NCI-H510A treated with DMSO at 0.1 percent for 48 hours (cell line): ENCODE data around the gene TAS2R40.
"Not testable (repeated sequence)": the region's sequence is repeated elsewhere in the genome, so short reads cannot be mapped to it uniquely, and the experiment has no call there.

Experiments
- DNase-seq: peaks from one replicate; lab custom pipeline; 2025; lab: John Stamatoyannopoulos, UW

Gene TAS2R40

DNA sequence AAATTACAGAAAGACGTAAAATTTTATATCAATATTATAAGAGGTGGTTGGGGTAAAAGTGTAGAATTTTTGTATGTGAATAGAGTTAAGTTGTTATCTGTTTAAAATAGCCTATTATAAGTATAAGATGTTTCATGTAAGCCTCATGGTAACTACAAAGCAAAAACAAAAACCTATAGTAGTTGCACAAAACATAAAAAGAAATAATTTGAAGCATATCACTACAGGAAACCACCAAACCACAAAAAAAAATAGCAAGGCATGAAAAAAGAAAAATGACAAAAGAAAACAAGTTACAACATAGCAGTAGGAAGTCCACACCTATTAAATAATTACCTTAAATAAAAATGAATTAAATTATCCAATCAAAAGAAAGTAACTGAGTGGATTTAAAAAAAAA lies 29.0 kb downstream of the TAS2R40 start:
- DNase-seq, result no peak

DNA sequence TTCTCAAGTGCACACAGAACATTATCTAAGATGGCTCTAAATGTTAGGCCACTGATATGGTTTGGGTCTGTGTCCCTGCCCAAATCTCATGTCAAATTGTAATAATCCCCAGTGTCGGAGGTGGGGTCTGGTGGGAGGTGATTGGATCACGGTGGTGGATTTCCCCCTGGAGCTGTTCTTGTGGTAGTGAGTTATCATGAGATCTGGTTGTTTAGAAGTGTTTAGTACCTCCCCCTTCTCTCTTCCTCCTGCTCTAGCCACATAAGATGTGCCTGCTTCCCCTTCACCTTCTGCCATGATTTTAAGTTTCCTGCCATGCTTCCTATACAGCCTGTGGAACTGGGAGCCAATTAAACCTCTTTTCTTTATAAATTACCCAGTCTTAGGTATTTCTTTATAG lies 30.2 kb downstream of the TAS2R40 start:
- DNase-seq, result no peak

DNA sequence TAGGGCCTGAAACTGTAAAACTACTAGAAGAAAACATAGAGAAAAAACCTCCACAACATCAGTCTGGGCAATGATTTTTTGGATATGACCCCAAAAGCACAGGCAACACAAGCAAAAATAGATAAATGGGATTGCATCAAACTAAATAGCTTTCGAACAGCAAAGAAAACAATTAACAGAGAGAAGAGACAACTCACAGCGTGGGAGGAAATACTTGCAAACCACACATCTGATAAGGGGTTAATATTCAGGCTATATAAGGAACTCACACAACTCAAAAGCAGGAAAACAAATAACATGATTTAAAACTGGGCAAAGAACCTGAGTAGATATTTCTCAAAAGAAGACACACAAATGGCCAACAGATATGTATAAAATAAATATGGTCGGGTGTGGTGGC lies 33.7 kb downstream of the TAS2R40 start:
- no peak for DNase-seq

DNA sequence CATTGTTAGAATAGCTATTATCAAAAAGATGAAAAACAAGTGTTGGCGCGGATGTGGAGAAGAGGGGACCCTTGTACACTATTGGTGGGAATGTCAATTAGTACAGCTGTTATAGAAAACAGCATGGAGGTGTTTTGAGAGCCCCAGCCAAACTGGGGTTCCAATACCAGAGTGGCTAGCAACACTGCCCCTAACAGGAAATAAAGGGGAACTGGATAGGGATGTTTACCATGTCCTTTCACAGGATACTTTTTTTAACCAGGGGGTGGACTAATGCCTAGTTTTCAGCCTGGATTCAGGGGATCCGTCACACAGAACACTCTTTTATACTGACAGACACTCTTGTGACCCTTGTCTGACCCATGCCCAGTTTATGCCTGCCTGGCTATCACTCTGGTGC lies 34.5 kb downstream of the TAS2R40 start:
- DNase-seq, result no peak

DNA sequence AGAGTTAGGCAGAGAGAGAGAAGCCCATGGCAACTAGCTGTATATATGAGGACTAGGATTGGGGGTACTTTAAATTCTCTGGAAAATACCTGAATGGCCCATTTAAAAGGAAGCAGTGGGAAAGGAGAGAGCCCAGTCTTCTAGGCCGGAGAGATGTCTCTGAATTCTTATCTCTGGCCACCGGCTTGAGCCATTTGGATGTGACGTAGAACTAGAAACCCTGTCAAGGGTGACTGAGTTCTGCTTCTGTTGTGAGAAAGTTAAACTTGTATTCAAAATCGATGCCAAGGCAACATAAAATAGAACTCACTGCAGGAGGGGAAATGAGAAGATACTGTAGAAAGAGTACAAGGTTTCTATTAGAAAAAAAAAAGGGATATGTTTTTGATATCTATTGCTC lies 35.1 kb downstream of the TAS2R40 start:
- DNase-seq, result no peak

DNA sequence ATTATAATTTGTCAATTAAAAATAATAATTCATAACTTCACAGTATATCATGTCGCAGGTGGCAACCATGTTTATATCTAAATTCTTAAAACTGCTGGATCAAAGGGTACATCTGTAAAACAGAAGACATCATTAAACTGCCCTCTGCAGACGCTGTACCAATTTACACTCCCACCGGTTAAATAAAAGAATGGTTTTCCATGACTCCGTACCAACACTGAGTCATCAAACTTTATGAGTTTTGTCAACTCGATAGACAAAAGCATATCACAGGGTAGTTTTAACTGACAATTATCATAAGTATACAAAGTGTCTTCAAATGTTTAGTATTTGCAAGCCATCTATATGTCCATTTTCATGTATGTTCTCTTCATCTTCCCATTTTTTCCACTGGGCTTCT lies 35.7 kb downstream of the TAS2R40 start:
- no peak for DNase-seq

DNA sequence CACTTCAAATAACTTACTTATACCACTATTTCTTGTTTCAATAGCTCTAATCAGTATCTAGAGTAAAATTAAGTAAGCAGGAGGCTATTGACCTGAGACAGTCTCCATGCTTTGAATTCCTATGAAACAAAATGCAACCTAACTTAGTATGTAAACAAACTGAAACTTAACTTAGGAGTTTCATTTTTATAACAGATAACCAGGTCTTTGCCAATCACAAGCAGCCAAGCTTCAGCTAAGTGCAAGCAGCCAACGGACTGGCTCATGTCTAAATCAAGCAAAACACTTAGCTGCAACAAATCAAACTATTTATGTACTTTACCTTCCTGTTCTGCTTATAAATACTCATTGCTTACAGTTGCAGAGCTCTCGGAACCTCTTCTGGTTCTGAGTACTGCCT lies 37.0 kb downstream of the TAS2R40 start:
- no peak for DNase-seq

DNA sequence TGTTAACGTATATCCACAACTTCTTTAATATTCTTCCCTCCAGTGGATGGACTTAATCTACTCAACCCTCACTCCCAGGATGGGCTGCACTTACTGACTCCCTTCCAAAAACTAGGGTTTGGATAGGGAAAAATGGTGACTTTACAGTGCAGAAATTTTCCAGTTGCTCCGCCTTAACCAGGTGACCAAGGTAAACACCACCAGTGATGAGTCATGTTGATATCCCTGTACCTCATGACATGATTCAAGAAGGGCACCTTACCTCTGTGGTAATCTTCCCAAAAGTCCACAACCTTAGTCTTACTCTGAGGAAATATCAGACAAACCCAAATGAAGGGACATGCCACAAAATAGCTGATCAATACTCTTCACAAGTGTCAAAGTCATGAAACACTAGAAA lies 37.9 kb downstream of the TAS2R40 start:
- DNase-seq, result no peak

DNA sequence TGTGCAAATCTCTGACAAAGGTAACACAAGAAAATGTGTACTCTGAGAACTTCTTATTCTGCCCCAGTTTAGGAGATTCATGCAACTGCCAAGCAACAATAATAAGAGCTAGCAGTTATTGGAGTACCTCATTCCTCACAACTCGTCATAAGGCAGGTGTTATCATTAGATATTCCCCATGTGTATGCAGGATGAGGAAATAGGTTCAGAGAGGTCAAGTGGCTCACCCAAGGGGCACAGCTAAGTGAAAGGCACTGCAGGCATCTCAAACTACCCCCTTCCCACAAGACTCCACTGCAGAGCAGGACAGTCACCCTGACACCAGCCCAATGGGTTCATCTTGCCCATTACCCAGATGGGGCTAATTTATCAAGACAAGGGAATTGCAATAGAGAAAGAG lies 40.1 kb downstream of the TAS2R40 start:
- DNase-seq, result no peak

DNA sequence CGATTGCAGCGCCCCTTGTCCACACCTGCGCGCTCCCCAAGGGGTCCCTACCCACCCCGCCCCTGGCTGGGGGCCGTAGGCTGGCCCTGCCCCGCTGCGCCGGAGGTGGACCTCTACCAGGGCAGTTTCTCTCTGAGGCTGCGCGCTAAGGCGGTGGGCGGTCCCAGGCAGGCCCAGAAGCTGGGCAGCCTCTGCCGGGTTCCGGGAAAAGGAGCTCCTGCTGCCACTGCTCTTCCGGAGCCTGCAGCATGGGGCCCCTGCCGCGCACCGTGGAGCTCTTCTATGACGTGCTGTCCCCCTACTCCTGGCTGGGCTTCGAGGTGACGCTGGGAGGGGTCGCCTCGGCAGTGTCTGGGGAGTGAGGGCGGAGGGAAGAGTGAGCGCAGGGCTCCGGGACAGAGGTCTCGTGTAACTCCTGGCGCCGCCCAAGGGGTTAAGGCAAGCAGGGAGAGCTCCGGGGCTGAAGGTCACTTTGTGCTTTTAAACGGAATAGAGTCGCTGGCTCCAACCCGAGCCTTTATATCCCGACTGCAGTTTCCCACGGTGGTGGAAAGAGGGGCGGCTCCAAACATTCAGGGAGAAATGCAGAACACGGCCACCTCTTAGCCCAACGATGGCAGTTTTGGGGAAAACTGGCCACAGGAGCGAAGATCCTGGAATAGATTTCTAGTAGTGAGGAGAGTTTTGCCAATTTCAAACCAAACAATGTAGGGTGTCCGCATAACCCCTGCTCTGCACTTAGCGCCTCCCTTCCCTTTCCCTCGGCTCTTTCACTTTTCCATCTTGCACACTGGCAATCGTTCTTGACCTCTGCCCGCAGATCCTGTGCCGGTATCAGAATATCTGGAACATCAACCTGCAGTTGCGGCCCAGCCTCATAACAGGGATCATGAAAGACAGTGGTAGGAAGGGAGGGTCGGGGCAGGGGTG lies 41.7 kb downstream of the TAS2R40 start, which contains the start of gene GSTK1:
TSS of gene GSTK1 (plus strand) at position 176 of the 930 bp plus-strand sequence. CDS start at position 249, 73 bp downstream.
- peak; percentile 50 for DNase-seq

DNA sequence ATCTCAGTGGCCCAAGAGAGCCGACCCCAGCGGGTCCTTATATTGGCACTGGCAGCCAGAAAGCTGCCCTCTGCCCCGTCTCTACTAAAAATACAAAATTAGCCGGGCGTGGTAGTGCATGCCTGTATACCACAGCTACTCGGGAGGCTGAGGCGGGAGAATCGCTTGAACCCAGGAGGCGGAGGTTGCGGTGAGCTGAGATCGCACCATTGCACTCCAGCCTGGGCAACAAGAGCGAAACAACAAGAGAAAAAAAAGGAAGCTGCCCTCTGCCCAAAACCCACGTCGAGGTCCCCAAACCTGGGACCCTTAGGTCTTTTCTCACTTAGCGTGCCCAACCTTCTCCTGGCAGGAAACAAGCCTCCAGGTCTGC lies 42.3 kb downstream of the TAS2R40 start:
- not testable (repeated sequence) for DNase-seq

DNA sequence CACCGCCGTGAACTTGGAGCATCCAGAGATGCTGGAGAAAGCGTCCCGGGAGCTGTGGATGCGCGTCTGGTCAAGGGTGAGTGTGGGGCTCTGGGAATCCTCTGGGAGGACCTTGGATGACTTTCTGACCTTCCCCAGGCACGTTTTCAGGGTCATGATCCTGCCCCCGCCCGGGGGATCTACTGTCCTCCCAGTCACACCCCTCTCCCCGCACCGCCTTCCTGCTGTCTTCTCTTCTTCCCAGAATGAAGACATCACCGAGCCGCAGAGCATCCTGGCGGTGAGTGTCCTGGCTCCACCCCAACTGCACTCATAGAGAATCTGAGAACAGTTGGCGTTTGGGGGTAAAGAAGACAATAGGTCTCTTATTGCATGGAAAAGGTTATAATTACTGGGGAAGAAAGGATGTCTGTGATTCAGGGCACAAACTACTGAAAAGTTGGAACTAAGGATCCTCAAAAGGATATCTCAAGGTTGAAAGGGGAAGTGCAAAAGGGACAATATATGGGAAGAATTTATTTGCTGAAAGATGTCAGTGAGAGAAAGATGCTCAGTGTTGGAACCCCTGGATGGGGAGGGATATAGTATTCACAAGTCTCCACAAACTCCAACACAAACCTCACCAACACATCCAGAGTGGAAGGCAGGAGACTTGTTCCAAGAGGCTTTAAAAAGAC lies 43.3 kb downstream of the TAS2R40 start:
- DNase-seq, result no peak

DNA sequence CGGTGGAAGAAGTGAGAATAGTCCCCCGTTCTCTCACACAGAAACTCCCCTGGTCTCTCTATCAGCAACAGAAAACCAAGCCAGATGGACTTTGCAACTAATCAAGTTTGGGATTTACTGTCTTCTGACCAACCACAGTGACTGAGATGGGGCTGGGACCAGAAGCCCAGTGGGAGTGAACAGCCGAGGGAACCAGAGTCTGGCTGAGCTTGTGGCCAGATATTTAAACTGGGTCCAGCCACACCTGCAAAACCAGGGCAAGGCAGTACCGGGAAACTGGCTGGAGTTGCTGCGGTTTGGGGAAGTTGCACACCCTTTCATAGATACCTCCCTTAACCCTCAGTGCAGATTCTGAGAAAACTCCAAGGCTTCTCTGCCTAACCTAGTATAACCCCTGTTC lies 47.4 kb downstream of the TAS2R40 start:
- DNase-seq, result no peak

DNA sequence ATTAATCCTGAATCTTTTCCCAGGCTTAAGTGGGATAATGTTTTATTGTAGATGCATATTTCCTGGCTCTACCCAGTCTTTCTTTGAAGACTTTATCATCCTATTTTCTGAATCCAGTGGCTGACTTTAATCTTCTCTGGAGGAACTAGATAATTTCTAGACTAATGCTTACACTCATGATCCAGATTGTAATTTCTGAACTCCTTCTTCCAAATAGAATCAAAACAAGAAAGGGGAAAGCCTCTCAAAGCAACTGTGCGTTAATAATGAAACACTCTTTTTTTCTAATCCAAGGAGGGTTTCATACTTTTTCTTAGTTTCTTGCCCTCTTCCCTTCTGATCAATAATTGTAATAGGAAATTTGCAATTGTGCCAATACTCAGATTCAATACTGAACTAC lies 49.4 kb downstream of the TAS2R40 start:
- no peak for DNase-seq
